Thyroid gland (tissue), 4 donors: Measurements from ENCODE around the gene PURB.

ENCODE experiments used
- CTCF ChIP-seq, 6 experiments: fragments of 200-600 bp in 3 of 6; fragments of 450-650 bp in 3 of 6; sonication (generic) in 3 of 6; IDR thresholded peaks; one replicate each; pipeline ENCODE4 v1.5.1; 2016 to 2019; ENCODE audit warnings: antibody characterized with exemption in 6 of 6, mild to moderate bottlenecking in 2 of 6, inconsistent platforms in 1 of 6, moderate library complexity in 1 of 6
- POLR2A ChIP-seq, 2 donors: fragments of 450-650 bp; IDR thresholded peaks; one replicate each; pipeline ENCODE4 v1.6.1; 2017; ENCODE audit warnings: antibody characterized with exemption in 2 of 2, mild to moderate bottlenecking in 2 of 2, moderate library complexity in 1 of 2

- TF ChIP-seq CTCF (IDR thresholded peaks at IDR 0.05) (no peak), POLR2A (IDR thresholded peaks at IDR 0.05) (no peak)
These were observed 1.2 kb downstream of the PURB start for GRCh38 chr7:44883961-44884620.
